HG03575 (cell line): ENCODE measurements around the gene PRKN.

Experiments used
- ATAC-seq: cut with Tn5 transposase; IDR thresholded peaks from one replicate; pipeline ENCODE4 v1.9.1; 2021; ENCODE audit not compliant: unreplicated experiment, insufficient number of reproducible peaks, low FRiP score; ENCODE audit errors: extremely low read depth

The PRKN gene

GRCh38 chr6:162491637-162492036 lies 235.9 kb downstream of the PRKN start:
- ATAC-seq = no peak

GRCh38 chr6:162489101-162489976 lies 238.2 kb downstream of the PRKN start:
- ATAC-seq = no peak

- ATAC-seq = no peak
Measured at GRCh38 chr6:162488444-162488843, 239.1 kb downstream of the PRKN start.

- ATAC-seq = no peak
Measured at GRCh38 chr6:162485464-162485863, 242.1 kb downstream of the PRKN start.

GRCh38 chr6:162481938-162482337 lies 245.6 kb downstream of the PRKN start:
- no peak for ATAC-seq

- ATAC-seq = no peak
Measured at GRCh38 chr6:162481320-162481719, 246.2 kb downstream of the PRKN start.

GRCh38 chr6:162478192-162478671 lies 249.3 kb downstream of the PRKN start:
- ATAC-seq = no peak

GRCh38 chr6:162474722-162475121 lies 252.8 kb downstream of the PRKN start:
- no peak for ATAC-seq

- no peak for ATAC-seq
Measured at GRCh38 chr6:162471842-162472241, 255.7 kb downstream of the PRKN start.

GRCh38 chr6:162468326-162468725 lies 259.2 kb downstream of the PRKN start:
- ATAC-seq = no peak

GRCh38 chr6:162467679-162468078 lies 259.9 kb downstream of the PRKN start:
- no peak for ATAC-seq

GRCh38 chr6:162463576-162463975 lies 264.0 kb downstream of the PRKN start:
- ATAC-seq = no peak

- ATAC-seq = no peak
Measured at GRCh38 chr6:162459985-162460384, 267.6 kb downstream of the PRKN start.

GRCh38 chr6:162450358-162450757 lies 277.2 kb downstream of the PRKN start:
- ATAC-seq = no peak

- no peak for ATAC-seq
Measured at GRCh38 chr6:162448294-162448693, 279.3 kb downstream of the PRKN start.

- no peak for ATAC-seq
Measured at GRCh38 chr6:162443101-162443500, 284.5 kb downstream of the PRKN start.

- ATAC-seq = no peak
Measured at GRCh38 chr6:162442687-162443086, 284.9 kb downstream of the PRKN start.

- ATAC-seq = no peak
Measured at GRCh38 chr6:162441991-162442390, 285.6 kb downstream of the PRKN start.

GRCh38 chr6:162438980-162439379 lies 288.6 kb downstream of the PRKN start:
- no peak for ATAC-seq

- no peak for ATAC-seq
Measured at GRCh38 chr6:162435071-162435470, 292.5 kb downstream of the PRKN start.

- no peak for ATAC-seq
Measured at GRCh38 chr6:162421004-162421403, 306.6 kb downstream of the PRKN start.
